GM10266 (cell line): ENCODE results near the gene ARFGEF2.

Source experiments
- DNase-seq: peaks from one replicate; pipeline ENCODE4 v3.0.0; 2012; ENCODE audit errors: extremely low spot score
- CTCF ChIP-seq: IDR thresholded peaks from 2 replicates; pipeline ENCODE4 v1.5.1; 2012; ENCODE audit warnings: mild to moderate bottlenecking, low read depth; ENCODE audit not compliant: control insufficient read depth, insufficient read depth; ENCODE audit errors: missing control alignments

ARFGEF2 gene

GRCh38 chr20:48891235-48892048 is 30.1 kb upstream of the ARFGEF2 start:
- no peak for TF ChIP-seq CTCF
- DNase-seq = no peak

DNA sequence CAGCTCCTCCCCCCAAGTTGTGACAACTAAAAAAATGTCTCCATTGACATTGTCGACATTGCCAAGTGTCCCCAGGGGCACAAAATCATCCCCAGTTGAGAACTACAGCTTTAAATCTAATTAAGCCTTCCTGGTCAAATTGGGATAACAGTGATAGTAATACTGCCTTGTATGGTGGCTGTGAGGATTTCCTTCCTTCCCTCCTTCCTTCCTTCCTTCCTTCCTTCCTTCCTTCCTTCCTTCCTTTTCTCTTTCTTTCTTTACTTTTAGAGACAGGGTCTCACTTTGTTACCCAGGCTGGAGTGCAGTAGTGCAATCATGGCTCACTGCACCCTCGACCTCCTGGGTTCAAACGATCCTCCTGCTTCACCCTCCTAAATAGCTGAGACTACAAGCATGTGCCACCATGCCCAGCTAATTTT is 29.5 kb upstream of the ARFGEF2 start:
- no peak for DNase-seq

DNA sequence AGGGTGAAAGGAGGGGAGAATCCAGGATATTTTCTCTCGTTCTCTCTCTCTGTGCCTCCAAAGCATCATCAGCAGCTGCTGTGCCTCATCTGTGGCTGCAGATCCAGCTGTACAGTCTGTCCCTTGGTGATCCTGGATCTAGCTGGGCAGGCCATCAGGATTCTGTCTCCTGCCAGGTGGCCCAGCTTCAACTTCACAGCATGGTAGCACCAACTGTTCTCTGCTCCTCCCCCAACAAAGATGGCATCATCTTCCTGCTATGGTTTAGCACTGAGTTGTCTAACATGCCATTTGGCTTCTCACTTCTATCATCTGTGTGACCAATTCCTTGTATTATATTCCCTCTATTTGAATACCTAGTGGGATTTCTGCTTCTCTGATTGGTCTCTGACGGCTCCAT is 28.6 kb upstream of the ARFGEF2 start:
- no peak for TF ChIP-seq CTCF
- DNase-seq = no peak

More for the DNA sequence above, 29.5 kb upstream of the ARFGEF2 start:
- TF ChIP-seq CTCF = no peak

DNA sequence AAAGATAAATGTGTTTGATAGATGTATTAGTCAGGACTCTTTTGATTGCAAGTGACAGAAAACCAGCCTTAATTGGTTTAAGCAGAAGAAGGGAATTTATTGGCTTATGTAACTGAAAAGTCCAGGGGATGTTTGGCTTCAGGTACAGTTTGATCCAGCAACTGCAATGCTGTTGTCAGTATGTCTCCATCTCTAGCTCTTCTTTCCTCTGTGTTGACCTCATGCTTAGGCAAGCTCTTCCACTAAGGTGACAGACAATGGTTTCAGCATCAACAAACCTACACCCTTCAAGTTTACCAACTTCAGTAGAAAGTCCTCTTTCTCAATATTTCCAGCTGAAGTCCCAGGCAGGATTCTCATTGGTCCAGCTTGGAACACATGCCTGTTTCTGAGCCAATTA is 28.1 kb upstream of the ARFGEF2 start:
- no peak for DNase-seq
- TF ChIP-seq CTCF = no peak

DNA sequence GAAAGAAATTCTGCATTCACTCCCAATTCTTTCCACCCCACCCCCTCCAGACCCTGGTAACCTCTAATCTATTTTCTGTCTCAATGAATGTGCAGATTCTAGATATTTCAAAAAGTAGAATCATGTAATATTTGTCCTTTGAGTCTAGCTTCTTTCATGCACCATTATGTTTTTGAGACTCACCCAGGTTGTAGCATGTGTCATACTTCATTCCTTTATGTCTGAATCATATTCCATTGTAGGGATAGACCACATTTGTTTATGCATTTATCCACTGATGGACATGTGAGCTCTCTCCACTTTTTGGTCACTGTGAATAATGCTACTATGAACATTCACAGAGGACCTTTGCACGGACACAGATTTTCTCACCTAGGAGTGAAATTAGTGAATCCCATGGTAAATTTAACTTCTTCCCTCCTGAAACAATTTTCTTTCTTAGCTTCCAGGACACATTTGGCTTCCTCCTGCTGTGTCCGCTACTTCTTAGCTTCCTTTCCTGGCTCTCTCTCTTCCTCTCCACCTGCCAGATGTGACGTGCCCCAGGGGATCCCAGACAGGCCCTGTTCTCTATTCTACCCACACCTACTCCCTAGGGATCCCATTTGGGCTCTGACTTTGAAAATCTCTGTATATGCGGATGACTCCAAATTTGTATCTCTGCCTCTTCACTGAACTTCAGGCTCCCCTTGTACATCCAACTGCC is 24.1 kb upstream of the ARFGEF2 start:
- no peak for TF ChIP-seq CTCF
- DNase-seq = no peak

DNA sequence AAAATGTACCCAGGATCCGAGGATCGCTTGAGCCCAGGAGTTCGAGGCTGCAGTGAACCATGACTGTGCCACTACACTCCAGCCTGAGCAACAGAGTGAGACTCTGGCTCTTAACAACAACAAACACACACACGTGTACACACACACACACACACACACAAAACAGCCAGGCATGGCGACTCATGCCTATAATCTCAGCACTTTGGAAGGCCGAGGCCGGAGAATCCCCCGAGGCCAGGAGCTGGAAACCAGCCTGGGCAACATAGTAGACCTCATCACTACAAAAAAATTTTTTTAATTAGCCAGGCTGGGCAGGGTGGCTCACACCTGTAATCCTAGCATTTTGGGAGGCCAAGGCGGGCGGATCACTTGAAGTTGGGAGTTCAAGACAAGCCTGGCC is 23.3 kb upstream of the ARFGEF2 start:
- no peak for DNase-seq
- no peak for TF ChIP-seq CTCF

- DNase-seq = no peak
- no peak for TF ChIP-seq CTCF
These were observed 22.5 kb upstream of the ARFGEF2 start for GRCh38 chr20:48898896-48899530.
